8988T (cell line): ENCODE data around the gene PLEKHA6.

ENCODE experiments used
- DNase-seq: peaks from one replicate; pipeline ENCODE4 v3.0.0; 2011

Gene PLEKHA6

DNA sequence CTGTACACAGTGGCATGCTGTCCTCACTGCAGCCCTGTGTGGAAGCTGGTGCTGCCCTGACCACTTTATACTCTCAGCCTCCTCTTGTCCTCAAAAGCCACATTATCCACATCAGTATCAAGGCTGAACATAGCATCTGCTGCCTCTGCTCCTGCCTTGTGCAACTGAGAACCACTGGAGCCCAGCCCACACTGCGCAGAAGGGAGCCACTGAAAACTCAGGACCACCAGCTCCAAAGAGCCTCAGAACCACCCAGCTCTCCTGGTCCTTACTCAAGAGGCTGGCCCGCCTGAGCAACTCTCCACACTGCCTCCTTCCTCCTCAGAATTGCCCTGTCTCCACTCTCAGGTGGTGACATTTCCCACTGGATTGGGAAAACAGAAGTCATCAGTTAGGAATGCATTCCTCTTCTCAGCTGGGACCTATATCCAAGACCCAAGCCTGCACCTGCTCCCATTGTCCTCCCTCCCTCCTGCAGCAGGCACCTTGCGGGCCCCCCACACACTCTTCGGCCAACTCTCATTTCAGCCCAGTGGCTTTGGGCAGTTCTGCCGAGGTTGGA, 156.4 kb downstream of the PLEKHA6 start:
- peak; percentile 68 for DNase-seq

DNA sequence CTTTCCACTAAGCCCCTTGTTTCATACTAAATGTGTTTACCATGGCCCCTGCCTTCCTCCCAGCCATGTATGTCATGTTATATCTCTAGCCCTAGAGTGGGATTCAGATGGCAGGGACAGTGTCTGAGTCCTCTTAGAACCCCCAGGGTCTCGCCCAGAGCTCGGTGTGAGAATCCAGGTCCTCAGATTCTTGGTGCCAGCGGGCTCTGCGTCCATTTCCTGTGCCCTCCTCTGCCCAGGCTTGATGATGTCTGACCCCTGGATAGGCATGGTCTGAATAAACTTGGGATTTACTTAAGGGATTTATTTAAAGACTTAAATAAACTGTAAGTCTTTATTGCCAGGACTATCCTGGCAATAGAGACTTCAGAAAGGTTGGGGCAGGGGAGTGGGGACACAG, 157.2 kb downstream of the PLEKHA6 start:
- no peak for DNase-seq

DNA sequence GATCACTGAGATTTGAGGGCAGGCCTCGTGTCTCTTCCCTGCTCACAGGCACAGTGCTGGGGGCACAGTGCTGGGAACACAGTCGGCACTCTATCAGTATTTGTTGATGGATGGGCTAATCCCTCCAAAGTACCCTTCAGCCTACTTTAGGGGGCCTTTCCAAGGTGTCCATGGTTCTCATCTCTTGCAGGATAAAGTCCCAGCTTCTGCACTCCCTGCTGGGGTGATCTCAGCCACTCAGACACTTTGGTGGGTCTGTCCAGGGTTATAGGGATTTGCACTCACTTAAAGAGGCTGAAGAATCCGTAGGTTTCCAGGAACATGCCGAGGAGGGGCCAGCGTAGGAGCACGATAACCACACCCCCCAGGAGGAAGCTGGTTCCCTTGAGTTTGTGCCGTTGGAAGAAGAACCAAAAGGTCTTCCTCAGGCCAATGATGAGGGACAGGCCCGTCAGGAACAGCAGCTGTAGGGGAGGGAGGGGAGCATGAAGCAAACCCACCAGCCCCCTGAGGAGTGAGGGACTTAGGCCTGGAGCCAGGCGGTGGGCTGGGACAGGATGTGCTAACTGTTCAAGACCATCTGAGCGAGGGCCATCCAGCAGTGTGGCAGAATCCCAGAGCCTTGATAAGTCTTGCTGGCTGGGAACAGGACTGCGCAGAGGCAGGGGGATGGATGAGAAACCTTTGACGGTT, 158.2 kb downstream of the PLEKHA6 start:
- no peak for DNase-seq

DNA sequence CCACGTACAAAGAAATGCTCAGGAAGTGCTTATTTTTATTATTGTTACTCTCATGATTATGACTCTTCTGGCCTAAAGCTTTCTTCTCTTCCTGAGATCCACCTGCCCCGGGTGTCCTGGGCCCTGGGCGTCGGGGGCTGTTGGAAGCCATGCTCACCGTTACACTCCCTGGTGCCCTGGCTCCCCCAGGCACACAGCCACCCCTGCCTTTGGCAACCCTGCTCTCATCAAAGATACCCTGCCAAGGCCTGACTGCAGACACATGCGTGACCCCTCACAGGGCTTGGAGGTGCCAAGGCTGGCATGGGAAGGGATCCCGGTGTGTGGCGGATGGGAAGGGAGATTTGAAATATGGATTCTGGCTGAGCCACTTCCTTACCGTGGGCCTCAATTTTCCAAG, 160.2 kb downstream of the PLEKHA6 start:
- DNase-seq, result no peak

DNA sequence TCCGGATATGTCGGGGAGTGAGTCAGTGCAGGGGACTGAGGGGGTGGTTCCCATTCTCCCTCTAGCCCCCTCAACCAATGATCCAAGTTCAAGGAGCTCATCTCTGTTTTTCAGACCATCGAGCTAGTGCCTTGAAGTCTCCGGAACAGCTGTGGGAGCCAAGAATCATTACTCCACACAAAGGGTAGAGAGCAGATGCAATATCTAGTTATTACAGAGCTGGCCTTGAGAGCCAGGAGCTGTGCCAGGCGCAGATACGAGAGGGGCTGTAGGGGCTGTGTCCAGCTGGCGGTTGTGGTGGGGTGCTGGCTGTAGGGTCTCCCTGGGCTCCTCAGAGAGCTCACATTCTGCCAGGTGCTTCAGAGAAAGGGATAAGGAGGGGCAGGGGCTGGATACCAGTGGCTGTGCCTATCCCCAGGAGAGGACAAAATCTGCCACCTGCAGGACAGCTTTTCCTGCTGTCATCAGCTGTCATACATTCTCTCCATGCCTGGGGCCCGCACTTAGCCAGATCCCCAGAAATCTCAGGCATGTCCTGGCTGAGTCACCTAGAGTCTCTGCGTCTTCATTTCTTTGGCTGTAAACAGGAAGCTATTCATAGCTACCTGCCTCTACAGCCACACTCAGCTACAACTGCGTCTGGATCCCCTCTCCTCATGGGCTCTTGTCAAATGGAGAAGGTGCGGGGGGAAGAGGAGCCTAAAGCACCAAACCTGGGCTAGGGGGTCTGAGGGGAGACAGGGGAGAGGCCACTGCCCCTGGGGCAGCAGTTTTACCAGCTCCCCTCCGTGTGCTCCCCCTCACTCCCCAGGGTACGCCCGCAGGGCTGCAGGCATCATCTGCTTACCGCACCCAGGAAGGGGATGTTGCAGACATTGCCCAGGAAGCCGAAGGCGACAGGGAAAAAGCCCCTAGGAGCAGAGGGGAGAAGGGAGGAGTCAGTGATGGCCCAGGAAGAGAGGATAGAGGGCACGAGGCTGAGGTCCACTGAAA, 161.1 kb downstream of the PLEKHA6 start:
- DNase-seq, result peak; percentile 77

DNA sequence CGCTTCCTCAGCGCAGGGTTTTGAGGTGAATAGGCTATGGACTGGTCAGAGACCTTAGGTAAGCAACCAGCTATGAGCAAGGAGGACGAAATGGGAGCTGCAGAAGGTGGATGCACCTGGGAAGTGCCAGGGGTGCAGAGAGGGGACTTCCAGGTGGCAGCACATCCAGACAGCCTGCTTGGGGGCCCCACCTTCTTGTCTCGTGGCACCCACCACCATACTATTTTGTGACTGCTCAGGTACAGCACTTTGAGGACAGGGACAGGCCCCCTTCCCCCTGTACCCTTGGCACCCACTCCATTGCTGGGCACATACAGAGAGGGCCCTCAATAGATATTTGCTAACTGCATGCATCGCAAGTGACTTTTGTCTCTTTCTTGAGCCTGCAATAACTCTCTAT, 162.7 kb downstream of the PLEKHA6 start:
- no peak for DNase-seq

DNA sequence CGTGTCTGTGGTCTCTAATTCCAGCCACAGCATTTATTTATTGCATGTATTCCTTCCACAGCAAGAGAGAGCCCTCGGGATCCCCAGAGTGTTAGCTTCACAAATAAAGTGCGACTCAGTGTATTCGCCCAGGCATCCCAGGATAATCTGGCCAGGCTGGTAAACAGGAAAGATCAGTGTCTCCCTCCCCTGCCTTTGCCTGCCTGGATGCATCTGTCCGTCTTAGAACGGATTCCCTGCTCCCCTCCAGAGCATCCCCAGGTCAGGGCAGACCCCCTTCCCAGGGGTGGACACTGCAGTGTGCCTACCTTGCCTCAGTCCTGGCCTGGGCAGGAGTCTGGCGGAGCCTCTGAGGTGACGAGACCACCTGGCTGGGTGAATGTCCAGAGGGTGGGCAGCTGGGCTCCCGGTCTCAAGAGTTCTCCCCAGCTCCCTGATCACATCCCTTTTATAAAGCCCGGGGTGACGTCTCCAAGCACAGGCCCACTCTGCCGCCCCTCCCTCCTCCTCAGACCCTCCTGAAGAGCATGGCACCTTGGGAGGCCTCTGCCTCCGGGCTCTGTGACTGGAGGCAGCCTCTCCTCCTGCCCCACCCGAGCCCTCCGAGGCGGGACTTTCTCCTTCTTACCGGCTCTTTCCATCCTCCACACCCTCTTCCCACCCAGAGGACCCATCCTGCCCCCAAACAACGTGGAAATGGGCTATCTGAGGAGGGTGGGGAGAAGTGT, 163.5 kb downstream of the PLEKHA6 start, which contains the start of gene KISS1:
TSS of gene KISS1 (minus strand) at position 424 of the 728 bp plus-strand sequence. CDS start 3,615 bp downstream, outside the sequence.
- DNase-seq, result no peak

DNA sequence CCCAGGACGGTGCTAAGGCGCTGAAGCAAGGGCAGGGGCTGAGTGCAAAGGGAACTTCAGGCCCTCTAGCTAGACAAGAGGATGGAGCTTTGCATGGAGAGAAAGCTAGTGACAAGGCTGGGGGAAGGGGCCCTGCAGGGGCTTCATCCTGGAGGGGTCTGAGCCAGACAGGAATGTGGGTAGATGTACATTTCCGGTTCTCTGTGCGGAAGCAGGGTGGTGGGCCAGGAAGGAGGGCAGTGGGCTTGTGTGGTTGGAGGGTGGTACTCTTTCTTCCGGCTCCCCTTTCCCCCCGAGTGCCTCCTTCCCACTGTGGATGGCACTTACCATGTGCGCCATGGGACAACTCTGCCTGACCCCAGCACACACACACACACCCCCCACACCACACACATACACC, 165.0 kb downstream of the PLEKHA6 start:
- DNase-seq, result no peak

DNA sequence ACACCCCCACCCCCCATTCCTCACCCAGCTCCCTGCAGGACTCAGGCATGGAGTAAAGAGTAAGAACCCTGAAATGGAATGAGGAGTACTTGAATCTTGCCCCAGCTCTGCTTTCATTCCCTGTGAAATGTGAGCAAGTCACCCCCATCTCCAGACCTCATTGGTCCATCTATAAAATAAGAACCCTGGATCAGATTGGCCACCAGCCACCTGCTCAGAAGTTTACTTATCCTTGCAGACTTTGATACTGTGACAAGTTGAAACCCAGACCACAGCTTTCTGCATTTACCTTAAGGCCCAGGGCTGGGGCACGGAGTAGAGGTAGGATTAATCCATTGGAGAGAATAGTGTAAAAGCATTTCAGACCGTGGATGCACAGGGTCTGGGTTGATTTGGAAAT, 165.6 kb downstream of the PLEKHA6 start:
- DNase-seq, result no peak

DNA sequence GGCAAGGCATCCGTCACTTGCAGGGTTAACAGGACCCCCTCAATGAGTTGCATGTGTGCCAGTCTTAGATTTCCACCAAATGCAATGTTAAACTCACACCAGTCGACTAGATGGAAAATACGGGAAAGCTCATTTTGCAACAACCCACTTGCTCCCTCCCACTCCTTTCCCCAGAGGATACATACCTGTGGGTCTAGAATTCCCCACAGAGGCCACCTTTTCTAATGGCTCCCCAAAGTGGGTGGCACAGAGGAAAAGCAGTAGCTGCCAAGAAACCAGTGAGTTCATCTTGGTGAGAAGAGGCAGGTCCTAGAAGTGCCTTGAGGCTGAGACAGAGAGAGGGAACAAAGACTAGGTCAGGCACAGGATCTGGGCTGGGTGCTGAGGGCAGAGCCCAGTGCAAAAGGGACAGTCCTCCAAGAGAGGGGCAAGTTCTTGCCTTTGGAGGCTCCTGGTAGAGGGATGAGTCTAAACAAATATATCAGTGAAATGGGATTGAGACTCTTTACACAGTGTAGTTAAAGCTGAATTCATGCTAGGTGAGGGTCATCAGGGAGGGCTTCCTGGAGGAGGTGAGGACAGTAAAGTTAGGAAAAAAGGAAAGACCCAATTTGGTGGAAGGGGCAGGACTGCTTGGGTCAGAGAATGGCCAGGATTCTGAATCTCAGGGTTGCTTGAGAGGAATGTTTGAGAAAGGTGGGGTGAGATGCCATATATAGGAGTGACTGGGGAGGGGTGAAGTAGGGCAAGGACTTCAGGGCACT, 167.0 kb downstream of the PLEKHA6 start:
- no peak for DNase-seq

DNA sequence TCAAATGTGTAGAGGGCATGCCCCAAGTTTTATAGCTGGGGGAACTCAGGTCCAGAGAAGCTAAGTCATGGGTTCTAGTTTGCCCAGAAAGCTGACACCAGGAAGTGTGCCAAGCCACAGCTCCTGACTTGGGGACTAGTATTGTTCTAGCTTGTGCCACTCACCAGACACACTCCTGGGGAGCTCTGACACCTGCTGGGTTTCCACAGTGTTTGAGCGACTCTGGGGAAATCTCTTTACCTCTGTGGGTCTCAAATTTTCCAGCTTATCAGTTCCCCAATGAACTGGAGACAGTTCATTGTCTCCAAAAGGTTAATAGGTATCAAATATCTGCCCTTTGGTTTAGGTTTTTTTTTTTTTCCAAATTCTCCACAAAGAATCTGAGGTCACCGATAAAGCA, 167.7 kb downstream of the PLEKHA6 start:
- no peak for DNase-seq

DNA sequence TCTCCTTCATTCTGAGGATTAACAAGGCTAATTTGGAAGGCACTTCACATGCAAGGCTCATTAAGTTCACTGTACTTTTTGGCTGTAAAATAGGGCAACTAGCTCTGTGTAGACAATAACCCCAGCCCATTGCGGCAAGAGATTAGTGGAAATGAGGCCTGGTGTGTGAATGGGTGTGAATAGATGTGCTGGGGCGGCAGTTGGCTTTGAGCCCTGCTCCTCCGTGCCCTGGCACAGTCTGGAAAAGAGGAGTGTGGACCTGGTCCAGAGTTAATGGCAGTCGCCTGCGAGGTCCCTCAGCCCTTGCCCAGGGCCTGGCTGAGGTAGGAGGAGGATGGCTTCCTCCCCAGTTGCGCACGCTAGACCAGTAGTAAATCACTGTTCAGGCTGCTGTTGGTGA, 168.3 kb downstream of the PLEKHA6 start:
- DNase-seq, result no peak

DNA sequence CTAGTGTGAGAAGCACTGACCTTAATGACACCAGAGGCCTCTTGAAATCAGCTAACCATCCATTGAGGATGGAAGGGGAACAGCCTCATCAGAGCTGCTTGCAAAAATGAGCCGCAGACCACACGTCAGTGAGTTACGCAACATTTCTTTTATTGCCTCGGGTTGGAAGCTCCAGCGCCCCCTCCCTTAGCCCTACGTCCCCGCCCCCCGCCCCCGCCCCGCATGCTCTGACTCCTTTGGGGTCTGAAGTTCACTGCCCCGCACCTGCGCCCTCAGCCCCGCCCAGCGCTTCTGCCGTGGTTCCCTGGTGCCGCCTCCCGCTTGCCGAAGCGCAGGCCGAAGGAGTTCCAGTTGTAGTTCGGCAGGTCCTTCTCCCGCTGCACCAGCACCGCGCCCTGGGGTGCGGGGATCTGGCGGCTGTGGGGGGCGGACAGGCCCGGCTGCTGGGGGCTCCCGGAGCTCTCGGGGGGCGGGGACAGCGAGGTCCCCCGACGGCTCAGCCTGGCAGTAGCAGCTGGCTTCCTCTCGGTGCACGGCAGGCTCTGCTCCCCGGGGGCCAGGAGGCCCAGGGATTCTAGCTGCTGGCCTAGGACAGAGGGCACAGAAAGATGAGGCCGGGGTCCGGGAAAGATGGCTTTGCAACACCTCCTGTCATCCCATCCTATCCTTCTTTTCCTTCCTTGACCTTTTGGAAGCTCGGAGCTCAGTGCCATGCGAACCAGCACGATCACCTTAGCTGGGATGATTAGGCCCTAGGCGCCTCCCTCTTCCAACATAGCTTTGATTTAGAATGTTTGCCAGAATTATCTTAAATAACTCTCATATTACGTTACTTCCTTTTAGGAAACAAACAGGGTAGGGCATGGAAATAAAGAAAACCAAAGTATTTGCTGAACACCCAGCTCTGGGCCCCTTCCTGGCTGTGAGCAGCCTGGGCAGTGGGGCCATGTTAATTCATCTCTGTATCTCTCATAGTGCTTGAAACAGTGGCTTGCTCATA, 169.2 kb downstream of the PLEKHA6 start:
- no peak for DNase-seq

DNA sequence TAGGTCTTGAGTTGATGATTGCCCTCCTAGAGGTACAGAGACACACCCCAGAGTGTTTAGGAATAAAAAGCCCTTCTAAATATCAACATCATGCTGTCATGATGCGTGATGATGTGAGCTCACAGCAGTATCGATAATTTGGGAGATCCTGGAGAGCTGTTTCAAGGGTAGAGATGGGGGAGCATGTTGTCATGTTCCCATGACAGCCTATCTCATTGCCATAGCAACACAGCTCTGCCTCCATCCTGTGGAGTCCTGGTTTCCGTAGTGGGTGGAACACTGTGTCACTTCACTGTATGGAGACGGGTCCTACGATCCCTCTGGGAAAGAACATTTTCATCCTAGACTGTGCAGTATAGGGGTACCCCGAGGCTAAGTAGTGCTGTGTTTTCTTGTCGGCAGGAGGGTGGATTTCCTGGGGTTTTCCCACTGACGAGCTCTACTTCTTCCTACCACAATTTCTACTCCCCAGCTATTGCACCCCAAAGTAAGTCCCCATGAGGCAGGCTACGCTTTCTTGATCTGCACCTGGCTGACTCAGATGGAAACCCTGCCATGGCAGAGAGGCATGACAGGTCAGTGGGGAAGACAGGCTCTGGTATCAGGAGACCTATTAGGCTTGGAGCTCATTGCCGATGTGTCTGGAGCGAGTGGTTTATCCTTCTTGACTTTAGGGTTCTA, 170.6 kb downstream of the PLEKHA6 start:
- no peak for DNase-seq

DNA sequence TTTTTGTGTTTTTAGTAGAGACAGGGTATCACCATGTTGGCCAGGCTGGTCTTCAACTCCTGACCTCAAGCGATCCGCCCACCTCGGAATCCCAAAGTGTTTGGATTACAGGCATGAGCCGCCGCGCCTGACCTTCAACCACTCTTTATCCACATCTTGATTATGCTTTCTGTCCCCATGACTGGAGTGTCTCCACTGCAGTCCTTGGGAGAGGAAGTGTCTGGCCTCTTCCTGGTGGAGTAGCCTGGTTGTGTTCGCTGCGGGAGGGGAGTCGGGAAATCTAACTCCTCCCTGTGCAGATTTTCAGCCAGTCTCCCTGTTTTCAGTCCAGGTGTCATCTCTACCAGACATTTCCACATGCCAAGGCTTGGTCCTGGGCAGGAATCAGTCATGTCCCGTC, 173.1 kb downstream of the PLEKHA6 start:
- no peak for DNase-seq

DNA sequence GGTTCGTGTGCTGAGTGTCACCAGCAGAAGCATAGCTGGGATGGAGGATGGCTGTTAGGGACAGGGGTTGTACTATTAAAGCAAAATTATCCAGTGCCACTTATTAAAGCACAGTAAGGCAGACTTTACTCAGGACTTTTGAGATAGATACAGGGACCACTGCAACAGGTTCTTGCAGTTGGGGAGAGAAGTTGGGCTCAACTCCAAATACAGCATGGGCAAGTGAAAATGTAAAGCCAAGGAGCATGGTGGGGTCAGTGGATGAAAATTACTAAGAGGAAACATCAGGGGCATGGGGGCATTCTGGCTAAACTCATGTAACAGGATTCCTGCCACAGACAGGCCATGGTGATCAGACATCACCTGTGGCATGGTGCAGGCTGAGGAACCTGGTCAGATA, 178.6 kb downstream of the PLEKHA6 start:
- no peak for DNase-seq

DNA sequence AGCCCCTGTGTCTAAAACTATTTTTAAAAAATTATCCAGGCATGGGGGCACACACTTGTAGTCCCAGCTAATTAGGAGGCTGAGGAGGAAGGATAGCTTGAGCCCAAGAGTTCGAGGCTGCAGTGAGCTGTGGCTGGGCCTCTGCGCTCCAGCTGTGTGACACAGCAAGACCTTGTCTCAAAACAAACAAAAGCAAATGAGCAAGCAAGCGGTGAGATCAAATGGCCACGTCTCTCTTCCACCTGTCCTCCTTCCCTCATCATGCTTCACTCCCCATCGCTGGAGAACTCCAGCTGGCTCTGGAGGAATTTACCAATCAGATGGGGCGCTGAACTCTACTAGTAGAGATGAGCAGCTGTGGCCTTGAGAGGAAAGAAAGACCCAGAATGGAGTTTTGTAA, 179.6 kb downstream of the PLEKHA6 start:
- no peak for DNase-seq

DNA sequence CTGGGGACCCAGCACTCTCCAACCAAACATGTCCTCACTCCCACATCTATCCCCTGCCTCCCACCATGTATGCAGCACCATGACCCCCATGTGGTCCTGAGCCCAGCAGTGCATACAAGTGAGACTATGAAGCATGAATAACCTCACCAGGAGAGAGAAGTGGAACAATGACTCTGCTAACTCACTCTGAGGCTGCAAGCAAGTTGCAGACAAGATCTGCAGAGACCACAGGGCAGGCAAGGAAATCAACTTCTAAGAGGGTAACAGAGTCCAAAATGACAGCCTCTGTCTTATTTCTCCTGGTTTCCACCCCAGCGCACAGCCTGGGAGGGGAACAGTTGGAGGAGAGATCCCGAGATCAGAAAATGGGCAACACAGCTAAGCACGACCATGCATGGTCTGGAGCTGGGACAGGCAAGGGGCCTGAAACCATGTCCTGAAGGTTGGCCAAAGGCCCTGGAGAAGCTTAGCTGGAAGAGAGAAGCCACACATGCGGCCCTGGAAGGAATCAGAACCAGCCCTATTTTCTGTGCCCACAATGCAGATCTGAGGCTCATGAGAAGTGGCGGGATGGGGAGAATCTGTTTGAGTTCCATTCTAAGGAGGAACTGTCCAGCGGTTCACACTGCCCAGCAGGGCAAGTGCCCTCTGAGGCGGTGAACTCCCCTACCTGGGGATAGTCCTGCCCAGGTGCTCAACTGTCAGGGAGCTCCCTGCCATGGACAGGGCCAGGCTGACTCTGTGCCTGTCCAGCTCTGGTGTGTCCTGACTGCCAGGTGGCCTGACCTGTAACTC, 181.0 kb downstream of the PLEKHA6 start:
- DNase-seq, result peak; percentile 1

DNA sequence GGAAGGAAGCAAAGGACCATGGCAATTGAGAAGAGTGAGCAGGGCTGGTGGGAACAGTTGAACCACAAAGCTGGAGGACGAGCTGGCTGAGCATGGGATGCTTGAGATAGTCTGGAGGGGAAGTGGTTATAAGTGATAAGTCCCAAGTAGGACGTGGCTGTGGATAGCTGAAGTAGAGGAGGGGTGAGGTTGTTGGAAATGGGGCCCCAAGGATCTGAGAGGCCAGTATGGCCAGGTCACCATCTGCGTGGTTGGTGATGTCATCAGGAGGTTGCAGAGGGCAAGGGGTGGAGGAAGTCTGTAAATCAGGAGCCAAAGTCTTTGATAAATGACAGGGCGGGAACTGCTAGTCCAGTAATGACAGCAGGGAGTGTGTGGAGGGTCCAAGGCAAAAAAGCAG, 182.6 kb downstream of the PLEKHA6 start:
- no peak for DNase-seq
